ENCODE measurements around the gene DUSP9.

- TF ChIP-seq CTCF (optimal IDR thresholded peaks at IDR 0.05 in 1 of 3, IDR thresholded peaks at IDR 0.05 in 1 of 3, conservative IDR thresholded peaks at IDR 0.05 in 1 of 3; ENCODE audit: extremely low read depth in 1 of 3, insufficient read depth in 2 of 3, low read length in 3 of 3) (no peak), EZH2 (IDR thresholded peaks at IDR 0.05; ENCODE audit: low read length) (no peak)
Measured at GRCh38 chrX:153610836-153611213, 36.2 kb upstream of the DUSP9 start.

Measured in keratinocyte (primary cell).